HepG2 (cell line): ENCODE data around the gene MRFAP1L1. TPM values are rescaled to one million over a fixed set of nuclear protein-coding genes. Genes with fewer than 3 reads are reported as not detected.

ENCODE experiments used
- CHCHD3 ChIP-seq: sonication (generic); formaldehyde crosslinking; IDR thresholded peaks from 2 replicates; pipeline ENCODE4 v1.8.0; 2022; ENCODE audit warnings: mild to moderate bottlenecking, missing genetic modification reagents, moderate library complexity
- FOXA3 ChIP-seq: IDR thresholded peaks from 2 replicates; pipeline ENCODE4 v1.6.1; 2016; ENCODE audit warnings: missing genetic modification reagents, missing compliant biosample characterization
- HNRNPL ChIP-seq: fragments of 200-400 bp; formaldehyde crosslinking; IDR thresholded peaks from 2 replicates; pipeline ENCODE4 v1.6.1; 2017; ENCODE audit warnings: mild to moderate bottlenecking, low read depth, low read length
- KDM6A ChIP-seq: IDR thresholded peaks from 2 replicates; pipeline ENCODE4 v1.6.1; 2016; ENCODE audit warnings: low read depth
- MAFK ChIP-seq, 2 experiments: IDR thresholded peaks in 1 of 2; conservative IDR thresholded peaks in 1 of 2; 2 replicates each; pipeline ENCODE4 v1.6.1; 2011; ENCODE audit warnings: improper control_type of control experiment in 2 of 2, low read length in 2 of 2
- MED13 ChIP-seq: sonication (generic); formaldehyde crosslinking; IDR thresholded peaks from 2 replicates; pipeline ENCODE4 v1.5.0; 2020; ENCODE audit warnings: missing genetic modification reagents
- MIER3 ChIP-seq: IDR thresholded peaks from 2 replicates; pipeline ENCODE4 v1.6.1; 2016; ENCODE audit warnings: missing compliant biosample characterization, borderline replicate concordance
- SCMH1 ChIP-seq: sonication (generic); formaldehyde crosslinking; IDR thresholded peaks from 2 replicates; pipeline ENCODE4 v1.9.0; 2021; ENCODE audit warnings: missing genetic modification reagents, mild to moderate bottlenecking, borderline replicate concordance
- SRF ChIP-seq: IDR thresholded peaks from 2 replicates; pipeline ENCODE4 v1.6.1; 2011; ENCODE audit warnings: mild to moderate bottlenecking, low read depth, low read length, moderate library complexity
- TBX2 ChIP-seq: sonication (generic); formaldehyde crosslinking; IDR thresholded peaks from 2 replicates; pipeline ENCODE4 v1.5.0; 2020; ENCODE audit warnings: missing genetic modification reagents, mild to moderate bottlenecking, borderline replicate concordance
- TEAD2 ChIP-seq: sonication (generic); formaldehyde crosslinking; IDR thresholded peaks from 2 replicates; pipeline ENCODE4 v1.9.0; 2021; ENCODE audit warnings: missing genetic modification reagents
- ZFP37 ChIP-seq: sonication (generic); formaldehyde crosslinking; IDR thresholded peaks from 2 replicates; pipeline ENCODE4 v1.4.0; 2020; ENCODE audit warnings: missing genetic modification reagents, borderline replicate concordance
- ZNF260 ChIP-seq: sonication (generic); formaldehyde crosslinking; IDR thresholded peaks from 2 replicates; pipeline ENCODE4 v1.4.0; 2020; ENCODE audit warnings: missing genetic modification reagents, low read depth, mild to moderate bottlenecking, borderline replicate concordance
- ZNF510 ChIP-seq: sonication (generic); formaldehyde crosslinking; IDR thresholded peaks from 2 replicates; pipeline ENCODE4 v1.4.0; 2020; ENCODE audit warnings: low read depth, mild to moderate bottlenecking, missing genetic modification reagents
- ZNF607 ChIP-seq: sonication (generic); formaldehyde crosslinking; IDR thresholded peaks from 2 replicates; pipeline ENCODE4 v1.5.1; 2020; ENCODE audit warnings: missing genetic modification reagents, mild to moderate bottlenecking, borderline replicate concordance
- polyA plus RNA-seq, 8 experiments: library from polyadenylated mRNA; depleted of rRNA in 3 of 8; stranded (reverse) in 7 of 8; unstranded in 1 of 8; fragments of >200 nt; fragmentation: Illumina TruSeq in 4 of 8; extraction: Trizol in 4 of 8; gene quantifications; 2 replicates each; pipeline versions ENCODE4 v1.2.1 to v1.2.3, GENCODE V29; 2011 to 2016; ENCODE audit warnings: low read depth in 4 of 8, missing spikeins in 1 of 8, mixed read lengths in 1 of 8; ENCODE audit not compliant: insufficient read depth in 1 of 8
- total RNA-seq, 5 experiments: library from RNA; depleted of rRNA; stranded (reverse); fragments of >200 nt; fragmentation: Illumina TruSeq; extraction: Trizol; gene quantifications; 2 replicates each; pipeline ENCODE4 v1.2.3, GENCODE V29; 2016; ENCODE audit warnings: low read depth in 1 of 5
- TF ChIP-seq, protein P1 (sequence below): sonication (generic); formaldehyde crosslinking; IDR thresholded peaks from one replicate; pipeline ENCODE4 v1.5.1; 2020; ENCODE audit warnings: mild to moderate bottlenecking, missing genetic modification reagents; ENCODE audit errors: not compliant biosample characterization
- TF ChIP-seq, protein P2 (sequence below): sonication (generic); formaldehyde crosslinking; IDR thresholded peaks from 2 replicates; pipeline ENCODE4 v1.9.0; 2021; ENCODE audit warnings: missing genetic modification reagents, borderline replicate concordance

Gene MRFAP1L1
- total and polyA plus RNA-seq, 2 of the 13 experiments (the other 11 are each of a cell fraction or from before 2014, with no cell fraction given), result 44.8 to 76.6 TPM

DNA sequence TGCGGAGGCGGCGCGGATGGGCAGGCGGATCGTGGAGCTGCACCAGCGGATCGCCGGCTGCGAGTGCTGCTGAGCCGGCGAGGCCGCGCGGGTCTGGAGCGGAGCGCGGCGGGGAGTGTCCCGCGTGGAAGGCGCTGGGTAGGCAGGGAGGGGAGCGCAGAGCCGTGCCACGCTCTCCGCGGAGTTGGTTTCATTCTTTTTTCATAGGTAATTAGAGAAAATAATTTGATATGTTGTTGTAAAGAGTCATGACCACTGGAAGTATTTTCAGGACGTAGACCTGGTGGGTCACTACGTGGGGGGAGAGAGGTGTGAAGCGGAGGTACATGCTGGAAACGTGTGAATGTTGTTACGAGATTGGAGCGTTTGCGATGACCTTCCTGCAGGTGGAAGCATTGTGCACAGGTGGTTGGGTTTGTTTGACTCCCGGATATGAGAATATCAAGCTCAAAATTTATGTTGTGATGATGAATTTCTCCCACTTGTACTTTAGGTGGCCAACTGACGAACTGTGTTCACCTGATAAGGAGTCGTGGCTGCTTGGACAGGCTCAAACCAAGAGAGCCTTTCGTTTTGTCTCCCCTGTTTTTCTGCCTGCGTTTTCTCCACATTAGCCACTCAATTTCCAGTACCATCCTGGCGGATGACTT is 35.0 kb downstream of the MRFAP1L1 start (continued):
- TF ChIP-seq, protein P1, sequence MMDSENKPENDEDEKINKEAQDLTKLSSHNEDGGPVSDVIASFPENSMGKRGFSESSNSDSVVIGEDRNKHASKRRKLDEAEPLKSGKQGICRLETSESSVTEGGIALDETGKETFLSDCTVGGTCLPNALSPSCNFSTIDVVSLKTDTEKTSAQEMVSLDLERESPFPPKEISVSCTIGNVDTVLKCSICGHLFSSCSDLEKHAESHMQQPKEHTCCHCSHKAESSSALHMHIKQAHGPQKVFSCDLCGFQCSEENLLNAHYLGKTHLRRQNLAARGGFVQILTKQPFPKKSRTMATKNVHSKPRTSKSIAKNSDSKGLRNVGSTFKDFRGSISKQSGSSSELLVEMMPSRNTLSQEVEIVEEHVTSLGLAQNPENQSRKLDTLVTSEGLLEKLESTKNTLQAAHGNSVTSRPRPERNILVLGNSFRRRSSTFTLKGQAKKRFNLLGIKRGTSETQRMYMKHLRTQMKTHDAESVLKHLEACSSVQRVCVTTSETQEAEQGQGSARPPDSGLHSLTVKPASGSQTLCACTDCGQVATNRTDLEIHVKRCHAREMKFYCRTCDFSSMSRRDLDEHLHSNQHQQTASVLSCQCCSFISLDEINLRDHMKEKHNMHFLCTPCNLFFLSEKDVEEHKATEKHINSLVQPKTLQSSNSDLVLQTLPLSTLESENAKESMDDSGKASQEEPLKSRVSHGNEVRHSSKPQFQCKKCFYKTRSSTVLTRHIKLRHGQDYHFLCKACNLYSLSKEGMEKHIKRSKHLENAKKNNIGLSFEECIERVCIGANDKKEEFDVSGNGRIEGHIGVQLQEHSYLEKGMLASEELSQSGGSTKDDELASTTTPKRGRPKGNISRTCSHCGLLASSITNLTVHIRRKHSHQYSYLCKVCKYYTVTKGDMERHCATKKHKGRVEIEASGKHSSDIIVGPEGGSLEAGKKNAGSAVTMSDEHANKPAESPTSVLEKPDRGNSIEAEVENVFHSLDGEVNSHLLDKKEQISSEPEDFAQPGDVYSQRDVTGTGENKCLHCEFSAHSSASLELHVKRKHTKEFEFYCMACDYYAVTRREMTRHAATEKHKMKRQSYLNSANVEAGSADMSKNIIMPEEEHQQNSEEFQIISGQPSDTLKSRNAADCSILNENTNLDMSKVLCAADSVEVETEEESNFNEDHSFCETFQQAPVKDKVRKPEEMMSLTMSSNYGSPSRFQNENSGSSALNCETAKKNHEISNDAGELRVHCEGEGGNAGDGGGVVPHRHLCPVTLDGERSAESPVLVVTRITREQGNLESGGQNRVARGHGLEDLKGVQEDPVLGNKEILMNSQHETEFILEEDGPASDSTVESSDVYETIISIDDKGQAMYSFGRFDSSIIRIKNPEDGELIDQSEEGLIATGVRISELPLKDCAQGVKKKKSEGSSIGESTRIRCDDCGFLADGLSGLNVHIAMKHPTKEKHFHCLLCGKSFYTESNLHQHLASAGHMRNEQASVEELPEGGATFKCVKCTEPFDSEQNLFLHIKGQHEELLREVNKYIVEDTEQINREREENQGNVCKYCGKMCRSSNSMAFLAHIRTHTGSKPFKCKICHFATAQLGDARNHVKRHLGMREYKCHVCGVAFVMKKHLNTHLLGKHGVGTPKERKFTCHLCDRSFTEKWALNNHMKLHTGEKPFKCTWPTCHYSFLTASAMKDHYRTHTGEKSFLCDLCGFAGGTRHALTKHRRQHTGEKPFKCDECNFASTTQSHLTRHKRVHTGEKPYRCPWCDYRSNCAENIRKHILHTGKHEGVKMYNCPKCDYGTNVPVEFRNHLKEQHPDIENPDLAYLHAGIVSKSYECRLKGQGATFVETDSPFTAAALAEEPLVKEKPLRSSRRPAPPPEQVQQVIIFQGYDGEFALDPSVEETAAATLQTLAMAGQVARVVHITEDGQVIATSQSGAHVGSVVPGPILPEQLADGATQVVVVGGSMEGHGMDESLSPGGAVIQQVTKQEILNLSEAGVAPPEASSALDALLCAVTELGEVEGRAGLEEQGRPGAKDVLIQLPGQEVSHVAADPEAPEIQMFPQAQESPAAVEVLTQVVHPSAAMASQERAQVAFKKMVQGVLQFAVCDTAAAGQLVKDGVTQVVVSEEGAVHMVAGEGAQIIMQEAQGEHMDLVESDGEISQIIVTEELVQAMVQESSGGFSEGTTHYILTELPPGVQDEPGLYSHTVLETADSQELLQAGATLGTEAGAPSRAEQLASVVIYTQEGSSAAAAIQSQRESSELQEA, result no peak
- TF ChIP-seq HNRNPL, result no peak
- no peak for TF ChIP-seq MIER3 (CRISPR knock-in tag)
- no peak for TF ChIP-seq ZFP37 (CRISPR knock-in tag)
- TF ChIP-seq, protein P2, sequence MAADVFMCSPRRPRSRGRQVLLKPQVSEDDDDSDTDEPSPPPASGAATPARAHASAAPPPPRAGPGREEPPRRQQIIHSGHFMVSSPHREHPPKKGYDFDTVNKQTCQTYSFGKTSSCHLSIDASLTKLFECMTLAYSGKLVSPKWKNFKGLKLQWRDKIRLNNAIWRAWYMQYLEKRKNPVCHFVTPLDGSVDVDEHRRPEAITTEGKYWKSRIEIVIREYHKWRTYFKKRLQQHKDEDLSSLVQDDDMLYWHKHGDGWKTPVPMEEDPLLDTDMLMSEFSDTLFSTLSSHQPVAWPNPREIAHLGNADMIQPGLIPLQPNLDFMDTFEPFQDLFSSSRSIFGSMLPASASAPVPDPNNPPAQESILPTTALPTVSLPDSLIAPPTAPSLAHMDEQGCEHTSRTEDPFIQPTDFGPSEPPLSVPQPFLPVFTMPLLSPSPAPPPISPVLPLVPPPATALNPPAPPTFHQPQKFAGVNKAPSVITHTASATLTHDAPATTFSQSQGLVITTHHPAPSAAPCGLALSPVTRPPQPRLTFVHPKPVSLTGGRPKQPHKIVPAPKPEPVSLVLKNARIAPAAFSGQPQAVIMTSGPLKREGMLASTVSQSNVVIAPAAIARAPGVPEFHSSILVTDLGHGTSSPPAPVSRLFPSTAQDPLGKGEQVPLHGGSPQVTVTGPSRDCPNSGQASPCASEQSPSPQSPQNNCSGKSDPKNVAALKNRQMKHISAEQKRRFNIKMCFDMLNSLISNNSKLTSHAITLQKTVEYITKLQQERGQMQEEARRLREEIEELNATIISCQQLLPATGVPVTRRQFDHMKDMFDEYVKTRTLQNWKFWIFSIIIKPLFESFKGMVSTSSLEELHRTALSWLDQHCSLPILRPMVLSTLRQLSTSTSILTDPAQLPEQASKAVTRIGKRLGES (CRISPR knock-in tag), result no peak
- no peak for TF ChIP-seq SCMH1 (CRISPR knock-in tag)
- TF ChIP-seq SRF, result no peak
- peak; percentile 12; the same call in 1 of the 2 replicates for TF ChIP-seq FOXA3 (CRISPR knock-in tag)
- no peak for TF ChIP-seq ZNF510 (CRISPR knock-in tag)
- no peak for TF ChIP-seq MED13 (CRISPR knock-in tag)
- no peak for TF ChIP-seq ZNF260 (CRISPR knock-in tag)
- no peak for TF ChIP-seq CHCHD3
- no peak for TF ChIP-seq MAFK (conservative IDR thresholded peaks at IDR 0.05 in 1 of 2, IDR thresholded peaks at IDR 0.05 in 1 of 2; ENCODE audit: low read length in 2 of 2)
- TF ChIP-seq KDM6A, result no peak
- no peak for TF ChIP-seq TEAD2 (CRISPR knock-in tag)
- no peak for TF ChIP-seq ZNF607 (CRISPR knock-in tag)
- TF ChIP-seq TBX2 (CRISPR knock-in tag), result peak; percentile 21; the same call in 1 of the 2 replicates
